CD1c-positive myeloid dendritic cell (primary cell): ENCODE results near the gene TFF3.

ENCODE experiments used
- DNase-seq: peaks from one replicate; pipeline ENCODE4 v3.0.0-alpha.2; 2016; ENCODE audit errors: extremely low spot score

The TFF3 gene

DNA sequence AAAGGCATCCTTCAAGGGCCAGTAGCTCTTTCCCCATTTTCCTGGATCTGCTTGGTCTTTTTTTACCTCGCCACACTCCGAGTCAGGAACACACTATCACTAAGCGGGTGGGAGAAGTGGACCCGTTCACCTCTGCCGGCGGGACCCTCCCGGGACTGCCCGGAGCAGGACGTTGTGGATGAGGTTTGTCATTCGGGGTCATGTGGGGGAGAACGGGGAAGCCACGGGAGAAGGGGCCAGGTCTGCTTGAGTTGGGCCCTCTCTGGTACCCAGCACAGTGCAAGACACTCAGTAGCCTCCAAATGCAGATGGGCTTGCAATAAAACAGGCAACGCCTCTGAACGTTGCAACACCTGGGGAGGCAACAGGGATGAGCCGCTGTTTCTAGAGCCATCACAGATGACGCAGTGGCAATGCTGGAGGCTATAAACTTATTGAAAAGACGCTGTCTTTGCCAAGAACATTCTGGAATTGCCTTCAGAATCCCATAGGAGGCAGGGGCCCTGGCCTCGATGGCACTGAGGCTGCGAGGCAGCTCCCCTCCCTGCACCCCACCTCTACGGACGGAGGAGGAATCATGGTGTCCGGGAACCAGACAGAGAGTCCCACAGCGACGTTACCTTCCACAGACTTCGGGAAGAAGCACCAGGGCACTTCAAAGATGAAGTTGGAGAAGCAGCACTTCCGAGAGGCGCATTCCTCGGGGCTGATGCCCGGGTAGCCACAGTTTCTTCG lies 31.8 kb upstream of the TFF3 start:
- no peak for DNase-seq

DNA sequence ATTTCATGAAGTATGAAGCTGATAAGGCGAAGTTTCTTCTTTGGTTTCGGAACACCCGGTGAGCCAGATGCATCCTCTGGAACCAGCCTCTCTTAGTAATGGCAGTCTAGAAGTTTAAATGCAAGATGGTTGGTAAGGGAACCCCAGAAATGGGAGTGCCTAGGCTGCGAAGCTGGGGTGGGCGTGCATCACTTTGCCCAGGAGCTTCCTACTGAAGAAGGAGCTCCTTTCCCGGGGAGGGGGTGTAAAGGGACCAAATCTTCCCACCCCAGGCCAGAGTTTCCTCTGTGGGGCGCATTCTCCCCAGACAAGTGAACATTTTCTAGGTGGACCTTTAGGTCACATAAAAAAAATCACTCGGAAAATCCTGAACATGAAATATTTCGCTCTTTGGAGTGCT lies 31.2 kb upstream of the TFF3 start:
- DNase-seq = no peak

DNA sequence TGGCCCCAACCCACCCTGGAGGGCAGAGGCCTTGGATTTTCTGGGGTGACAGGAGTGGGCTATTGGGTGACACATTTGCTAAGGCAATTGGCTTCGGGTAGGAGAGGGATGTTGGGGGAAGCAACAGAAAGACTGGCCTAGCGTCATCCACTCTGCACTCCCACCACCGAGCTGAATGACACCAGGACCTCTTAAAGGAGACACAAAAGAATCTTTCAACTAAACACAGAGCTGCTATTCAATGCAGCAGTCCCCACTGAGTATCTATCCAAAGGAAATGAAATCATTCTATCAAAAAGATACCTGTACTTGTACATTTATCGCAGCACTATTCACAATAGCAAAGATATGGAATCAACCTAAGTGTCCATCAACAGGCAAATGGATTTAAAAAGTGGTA lies 29.4 kb upstream of the TFF3 start:
- DNase-seq = no peak

DNA sequence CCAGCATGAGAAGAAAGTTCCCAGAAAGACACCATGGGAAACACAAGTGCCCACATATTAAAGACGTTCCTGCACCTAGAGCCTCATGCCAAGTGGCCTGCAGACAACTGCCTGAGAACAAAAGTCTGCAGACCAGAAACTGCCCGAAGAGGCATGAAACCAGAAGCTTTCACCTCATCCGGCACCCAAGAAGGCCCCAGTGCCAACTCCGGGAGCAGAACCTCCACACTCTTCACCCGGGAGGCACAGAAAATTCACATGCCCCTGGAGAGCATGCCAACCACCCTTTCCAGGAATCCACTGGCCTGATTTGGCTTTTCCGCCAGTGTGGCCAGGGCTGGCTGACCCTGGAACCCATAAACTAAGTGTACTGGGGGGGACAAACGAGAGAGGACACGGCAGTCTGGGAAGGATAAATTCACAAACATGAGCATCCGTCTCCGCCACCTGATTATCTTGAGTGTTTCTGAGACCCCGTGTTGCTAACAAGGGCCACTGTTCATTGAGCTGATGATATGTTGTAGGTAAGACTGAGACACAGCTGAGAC lies 28.8 kb upstream of the TFF3 start:
- DNase-seq = no peak

DNA sequence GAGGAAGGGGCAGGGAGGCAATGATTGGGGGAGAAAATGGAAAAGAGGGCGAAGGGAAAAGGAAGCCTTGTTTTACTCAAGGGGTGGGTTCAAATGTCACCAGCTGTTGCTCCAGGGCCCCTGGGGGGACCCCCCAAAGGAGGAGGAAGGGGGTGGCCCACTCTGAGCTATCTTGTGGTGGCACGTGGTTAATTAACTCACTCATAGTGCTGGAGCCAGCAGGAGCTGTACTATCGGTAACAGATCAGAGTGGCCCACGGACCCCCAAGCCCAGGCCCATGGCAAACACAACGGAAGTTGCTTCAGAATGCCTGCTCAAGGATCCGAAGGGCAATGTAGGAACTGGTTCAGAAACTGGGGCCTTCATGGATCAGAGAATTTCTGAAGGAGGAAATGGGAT lies 28.3 kb upstream of the TFF3 start:
- no peak for DNase-seq

DNA sequence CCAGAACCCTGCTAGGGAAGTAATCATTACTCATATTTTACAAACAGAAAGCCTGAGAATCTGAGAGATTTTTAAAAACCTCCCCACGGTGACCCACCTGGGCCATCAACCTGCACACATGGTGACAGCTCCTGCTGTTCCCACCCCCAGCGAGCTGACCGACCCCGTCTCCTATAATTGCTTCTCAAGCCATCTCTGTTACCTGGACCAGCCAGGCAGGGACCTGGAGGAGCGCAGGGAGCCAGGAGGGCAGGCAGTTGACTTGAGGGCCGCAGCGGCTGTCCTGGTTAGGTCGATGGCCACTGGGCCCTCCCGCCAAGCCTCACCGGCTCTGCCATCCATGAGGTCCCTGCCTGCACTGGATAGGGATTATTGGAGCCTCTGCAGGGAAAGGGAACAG lies 27.9 kb upstream of the TFF3 start:
- DNase-seq = no peak

DNA sequence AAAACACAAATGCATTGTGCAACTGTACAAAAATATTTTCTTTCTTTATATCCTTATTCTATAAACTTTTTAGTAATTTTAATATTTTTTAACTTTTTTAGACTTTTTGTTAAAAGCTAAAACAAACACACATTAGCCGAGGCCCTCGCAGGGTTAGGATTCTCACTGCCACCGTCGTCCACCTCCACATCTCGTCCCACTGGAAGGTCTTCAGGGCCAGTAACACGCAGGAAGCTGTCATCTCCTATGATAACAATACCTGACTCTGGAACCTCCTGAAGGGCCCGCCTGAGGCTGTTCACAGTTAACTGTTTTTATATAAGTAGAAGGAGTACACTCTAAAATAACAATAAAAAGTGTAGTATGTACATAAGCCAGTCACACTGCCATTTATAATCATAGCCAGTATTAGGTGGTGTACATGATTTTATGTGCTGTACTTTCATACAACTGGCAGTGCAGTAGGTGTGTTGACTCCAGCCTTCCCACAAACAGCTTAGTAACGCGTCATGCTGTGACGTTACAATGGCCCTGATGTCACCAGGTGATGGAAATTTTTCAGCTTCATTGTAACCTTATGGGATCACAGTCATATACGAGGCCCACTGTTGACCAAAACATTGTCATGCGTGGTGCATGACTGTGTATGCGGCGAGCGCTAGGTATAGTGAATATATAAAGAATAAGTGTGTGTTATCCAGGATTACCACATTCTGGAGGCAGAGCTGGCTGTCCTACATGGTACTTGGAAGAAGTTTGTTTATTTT lies 26.8 kb upstream of the TFF3 start:
- DNase-seq = no peak

DNA sequence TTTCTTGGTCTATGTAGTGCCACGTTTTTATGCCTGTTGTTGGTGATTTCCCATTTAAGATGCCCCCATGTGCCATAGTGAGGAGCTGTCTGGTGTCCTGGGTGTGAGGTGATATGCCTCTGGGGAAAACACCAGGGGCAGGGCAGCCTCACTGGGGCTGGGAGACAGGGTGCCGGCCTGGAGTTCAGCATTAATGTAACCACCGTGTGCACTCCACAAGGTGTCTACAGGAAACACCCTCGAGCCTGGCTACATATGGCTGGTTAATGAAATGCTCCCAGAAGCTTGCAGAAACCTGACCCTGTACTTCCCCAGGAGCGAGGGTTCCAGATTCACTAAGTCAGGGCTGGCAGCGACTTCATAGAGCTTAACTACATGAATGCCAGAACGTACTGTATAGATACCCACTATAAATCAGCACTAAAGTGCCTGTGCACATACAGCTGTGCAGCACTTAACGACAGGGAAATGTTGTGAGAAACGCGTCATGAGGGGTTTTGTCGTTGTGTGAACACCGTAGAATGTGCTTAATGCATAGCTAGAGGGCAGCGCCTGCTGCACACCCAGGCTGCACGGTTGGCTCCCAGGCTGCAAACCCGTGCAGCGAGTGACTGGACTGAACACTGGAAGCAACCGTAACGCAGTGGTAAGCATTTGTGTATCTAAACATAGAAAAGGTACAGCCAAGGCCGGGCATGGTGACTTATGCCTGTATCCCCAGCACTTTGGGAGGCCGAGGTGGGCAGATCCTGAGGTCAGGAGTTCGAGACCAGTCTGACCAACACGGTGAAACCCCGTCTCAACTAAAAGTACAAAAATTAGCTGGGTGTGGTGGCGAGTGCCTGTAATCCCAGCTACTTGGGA lies 25.2 kb upstream of the TFF3 start:
- no peak for DNase-seq

DNA sequence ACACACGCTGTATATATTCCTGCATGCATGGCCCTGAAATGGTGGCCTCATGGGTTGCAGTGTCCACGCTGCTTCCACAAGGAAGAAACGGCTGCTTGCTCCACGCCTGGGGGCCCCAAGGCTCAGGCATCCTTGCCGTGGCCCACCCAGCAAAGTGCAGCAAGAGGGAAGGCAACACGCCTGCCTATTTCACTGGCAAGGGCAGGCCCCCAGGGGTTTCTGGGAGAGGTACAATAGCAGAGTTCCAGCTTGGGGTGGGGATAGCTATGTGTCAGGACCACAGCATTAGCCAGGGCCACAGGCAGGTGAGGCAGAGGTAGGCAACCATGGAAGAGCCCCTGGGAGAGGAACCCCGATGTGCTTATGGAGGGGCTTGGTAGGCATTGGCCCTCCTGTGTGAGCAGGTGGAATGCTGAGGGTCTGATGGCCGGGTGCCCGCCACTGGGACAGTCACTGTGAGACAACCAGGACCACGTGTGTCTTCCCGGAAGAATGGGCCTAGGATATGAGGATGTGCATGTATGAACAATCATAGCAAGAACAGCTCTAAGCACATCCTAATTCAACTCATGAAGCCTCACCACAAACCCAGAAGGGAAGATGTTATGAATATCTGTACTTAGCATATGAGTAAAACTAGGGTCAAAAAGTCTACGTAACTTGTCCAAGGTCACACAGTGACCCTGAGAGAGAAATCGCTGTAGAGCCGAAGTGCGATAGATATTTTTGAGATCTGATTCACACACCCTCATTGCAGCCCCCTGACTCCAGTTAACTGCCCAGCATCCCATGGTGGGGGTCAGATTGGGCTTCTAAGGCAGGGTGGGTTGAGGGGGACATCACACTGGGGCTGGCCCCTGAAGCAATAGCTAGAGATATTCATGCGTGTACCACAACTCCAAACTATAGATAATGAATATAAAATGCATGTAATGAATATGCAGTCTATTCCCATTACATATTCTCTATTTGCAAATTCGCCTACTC lies 23.8 kb upstream of the TFF3 start:
- DNase-seq = no peak

DNA sequence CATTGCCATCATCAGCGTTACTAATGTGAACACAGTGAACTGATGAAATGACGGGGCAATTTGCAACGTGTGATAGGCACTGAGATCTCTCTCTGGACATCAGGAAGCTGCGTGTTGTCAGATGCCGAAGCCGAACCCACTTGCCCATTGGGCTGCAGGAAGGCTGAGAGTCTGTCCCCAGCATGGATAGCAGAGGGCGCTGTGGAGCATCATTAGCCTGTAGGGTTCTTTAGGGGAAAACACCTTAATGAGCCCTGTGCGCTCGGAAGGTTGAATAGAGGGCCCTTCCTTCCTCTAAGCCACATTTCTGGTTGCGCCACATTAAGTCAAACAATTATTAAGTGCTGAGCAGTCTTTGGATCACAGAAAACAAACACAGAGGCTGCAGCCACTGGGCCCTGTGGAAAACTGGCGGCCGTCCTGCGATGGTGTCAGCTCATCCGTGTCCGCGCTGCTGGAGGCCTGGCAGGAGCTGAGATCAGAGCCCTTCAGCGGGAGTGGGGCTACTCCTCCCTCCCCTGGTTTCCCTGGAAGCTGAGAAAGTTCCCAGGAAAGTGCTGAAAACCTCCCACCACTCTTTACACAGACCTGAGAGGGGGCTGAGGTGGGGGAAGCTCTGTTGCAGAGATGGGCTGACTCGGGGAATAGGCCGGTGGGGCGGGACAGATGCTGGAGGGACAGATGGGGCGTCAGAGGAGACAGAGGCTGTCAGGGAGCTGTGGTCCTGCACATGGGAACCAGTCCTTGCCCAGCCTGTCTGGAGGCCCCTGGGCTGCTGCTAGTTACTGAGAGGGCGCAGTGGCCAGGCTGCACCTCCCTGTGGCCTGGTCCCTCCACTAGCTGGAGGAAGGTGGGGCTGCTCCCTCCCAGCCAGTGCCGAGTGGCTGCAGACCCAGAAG lies 22.9 kb upstream of the TFF3 start:
- DNase-seq = peak; percentile 83

DNA sequence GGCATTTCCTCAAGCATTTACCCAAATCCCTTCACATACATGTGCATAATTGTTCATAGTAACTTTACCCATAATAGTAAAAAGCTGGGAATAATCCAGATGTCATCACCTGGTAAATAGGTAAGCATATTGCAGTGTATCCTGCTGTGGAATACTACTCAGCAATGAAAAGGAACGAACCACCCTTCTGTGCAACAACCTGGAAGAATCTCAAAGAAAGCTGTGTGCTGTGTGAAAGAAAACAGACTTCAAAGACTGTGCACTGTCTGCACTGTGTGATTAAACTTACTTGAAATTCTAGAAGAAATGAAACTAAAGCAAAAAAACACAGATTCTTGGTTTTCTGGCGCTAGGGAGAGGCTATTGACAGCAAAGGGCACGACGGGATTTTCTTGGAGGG lies 22.1 kb upstream of the TFF3 start:
- DNase-seq = no peak

DNA sequence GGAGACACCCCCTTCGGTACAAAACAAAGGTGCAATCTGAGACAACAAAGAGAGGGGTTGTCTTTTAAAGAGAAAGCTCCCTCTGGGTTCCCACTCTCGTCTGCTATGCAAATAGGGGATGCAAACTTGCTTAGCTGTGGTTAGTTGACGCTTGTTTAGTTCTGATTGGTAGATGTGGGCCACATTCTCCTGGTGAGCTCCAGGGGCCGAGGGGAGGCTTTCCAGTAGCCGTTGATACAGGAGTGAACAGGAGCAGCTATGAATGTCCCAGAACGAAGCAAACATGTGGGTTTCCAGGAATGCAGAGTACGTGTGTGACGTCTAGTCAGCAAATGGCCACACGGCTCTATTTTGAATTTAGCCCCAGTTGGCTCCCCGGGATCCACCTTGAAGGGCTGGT lies 20.8 kb upstream of the TFF3 start:
- DNase-seq = no peak

DNA sequence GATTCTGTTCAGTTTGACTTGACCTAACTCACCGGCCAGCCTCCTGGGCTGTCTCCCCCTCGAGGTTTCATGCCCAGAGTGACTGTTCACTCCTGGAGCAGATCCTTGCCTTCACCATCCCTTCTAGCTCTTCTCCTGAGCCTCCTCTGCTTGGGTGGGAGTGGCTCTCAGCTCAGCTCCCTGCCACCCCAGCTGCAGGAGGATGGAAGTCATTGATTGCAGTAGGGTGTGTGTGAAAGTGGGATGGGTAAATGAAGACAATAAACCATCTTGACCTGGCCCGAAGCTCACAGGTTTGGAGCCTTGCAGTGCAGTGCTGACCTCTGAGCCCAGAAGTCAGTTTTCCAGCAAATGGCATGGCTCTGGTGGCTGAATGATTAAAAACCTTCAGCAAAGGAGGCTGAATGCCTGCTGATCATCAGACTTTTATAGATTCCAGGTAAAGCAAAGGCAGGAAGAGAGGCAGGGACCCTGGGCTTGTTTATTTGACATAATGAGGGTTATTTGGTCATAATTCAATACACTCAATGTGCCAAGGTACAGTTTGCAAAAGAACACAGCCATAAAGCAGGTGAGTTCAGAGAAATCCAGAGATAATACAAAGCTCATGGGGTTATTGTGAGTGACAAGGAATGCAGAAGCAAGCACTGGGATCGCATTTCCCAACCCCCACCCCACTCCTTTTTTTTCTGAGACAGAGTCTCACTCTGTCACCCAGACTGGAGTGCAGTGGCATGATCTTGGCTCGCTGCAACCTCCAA lies 17.5 kb upstream of the TFF3 start:
- no peak for DNase-seq

DNA sequence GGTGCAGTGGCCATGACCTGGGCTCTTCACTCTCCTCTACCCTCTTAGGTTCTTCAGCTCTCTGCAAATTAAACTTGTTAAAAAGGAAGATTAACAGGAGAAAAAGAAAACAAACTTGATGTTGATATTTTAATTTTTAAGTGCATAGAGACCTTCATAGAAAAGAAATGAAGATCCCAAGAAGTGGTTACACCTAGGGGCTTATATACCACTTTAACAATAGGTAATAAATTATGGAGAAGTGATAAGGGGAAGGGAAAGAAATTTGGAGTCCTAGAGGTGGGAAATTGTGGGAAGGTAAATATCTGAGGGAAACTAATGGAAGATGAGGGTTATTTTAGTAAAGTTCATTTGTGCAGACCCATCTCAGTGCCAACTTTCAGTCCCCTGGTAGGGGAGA lies 16.5 kb upstream of the TFF3 start:
- DNase-seq = no peak

DNA sequence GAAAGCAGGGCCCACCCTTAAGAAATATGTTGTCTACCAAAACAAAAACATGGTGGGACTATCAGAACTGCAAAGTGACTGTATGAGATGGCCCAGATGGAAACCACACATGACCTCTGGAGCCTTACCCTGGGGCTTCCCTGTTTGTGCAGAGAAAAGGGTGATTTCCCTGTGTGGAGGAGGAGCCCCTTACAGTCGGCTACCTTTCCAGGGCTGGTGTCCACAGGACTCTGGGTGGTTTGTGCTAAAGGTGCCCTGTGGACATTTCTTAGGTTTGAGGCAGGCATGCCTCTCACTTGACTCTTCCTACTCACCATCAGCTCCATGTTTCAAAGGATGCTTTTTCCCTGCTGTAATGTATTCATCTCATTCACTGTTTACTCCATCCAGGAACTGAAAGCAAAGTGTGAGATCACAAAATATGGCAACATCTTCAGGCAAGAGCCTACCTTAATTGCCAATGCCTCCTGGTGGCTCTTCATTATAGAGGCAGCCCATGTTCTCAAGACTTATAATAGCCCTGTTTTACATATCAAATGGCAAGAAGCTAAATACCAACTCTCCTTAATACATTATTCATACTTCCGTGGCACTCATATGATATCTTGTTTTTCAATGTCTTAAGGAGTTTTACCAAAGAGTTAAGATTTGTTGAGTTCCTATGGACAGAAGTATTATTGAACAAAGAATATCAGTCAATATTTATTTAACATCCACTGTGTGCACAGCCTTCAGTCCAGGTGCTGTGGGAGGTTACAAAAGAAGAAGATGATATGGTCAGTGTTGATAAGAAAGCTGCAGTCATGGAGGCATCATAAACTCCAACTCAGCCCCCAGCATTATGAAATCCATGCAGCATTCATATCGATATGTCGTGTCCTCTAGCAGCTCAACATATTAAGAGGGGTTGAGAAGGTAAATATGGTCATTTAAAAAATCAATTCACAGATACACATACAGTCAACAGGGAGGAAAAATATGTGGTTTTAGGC lies 15.5 kb upstream of the TFF3 start:
- peak; percentile 12 for DNase-seq

DNA sequence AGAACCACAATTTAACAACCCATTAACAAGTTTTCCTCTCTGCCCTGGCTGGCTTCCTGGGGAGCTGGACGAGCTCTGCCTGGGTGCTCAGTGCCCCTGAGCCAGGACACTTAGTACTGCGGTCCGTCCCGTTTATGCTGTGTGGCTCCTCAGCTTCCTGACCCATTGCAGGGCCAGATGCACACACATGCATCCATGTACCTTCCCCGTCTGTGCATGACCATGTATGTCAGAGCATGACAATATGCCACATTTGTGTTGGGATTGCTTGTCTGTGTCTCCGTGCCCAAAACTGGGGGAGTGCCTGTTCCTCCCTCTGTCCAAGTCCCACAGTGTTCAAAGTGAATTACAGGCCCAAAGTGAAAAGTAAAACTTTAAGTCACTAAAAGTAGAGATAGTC lies 9.7 kb upstream of the TFF3 start:
- DNase-seq = no peak

DNA sequence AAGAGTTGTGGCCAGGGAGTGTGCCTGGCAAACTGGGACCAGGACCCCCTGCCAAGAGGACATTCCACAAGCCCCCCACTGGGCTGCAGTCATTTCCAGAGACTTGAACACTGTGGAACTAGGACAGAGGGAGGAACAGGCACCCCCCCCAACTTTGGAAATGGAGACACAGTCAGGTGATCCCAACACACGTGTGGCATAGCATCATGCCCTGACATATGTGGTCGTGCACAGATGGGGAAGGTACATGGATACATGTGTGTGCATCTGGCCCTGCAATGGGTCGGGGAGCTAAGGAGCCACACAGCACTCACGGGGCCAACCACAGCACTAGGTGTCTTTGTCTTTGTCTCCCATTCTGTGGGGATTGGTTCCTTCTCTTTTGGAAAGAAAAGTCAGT lies 6.6 kb upstream of the TFF3 start:
- no peak for DNase-seq

DNA sequence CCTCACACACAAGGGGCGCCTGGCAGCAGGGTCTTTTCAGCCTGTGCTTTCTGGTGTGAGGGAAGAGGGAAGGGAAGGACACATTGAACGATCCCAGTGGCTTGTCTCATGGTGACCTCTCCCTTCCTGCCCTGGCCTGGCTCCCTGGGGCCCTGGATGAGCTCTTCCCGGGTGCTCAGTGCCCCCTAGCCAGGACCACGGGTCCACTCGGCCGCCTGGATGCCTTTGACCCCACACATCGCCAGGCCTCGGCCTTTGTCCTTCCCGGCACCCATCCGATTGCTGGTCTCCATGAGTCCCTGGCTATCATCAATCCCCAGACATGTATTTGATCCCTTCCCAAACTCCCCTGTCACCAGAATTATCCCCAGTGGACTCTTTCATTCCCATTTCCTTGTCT lies 6.0 kb upstream of the TFF3 start:
- DNase-seq = no peak
